Sigmoid colon (tissue), 4 donors: Measurements from ENCODE around the gene TAX1BP3.

Experiments used
- EP300 ChIP-seq, 4 donors: sonication (generic); formaldehyde crosslinking; IDR thresholded peaks; one replicate each; pipeline ENCODE4 v1.6.1; 2017; ENCODE audit warnings: antibody characterized with exemption in 4 of 4
- TF ChIP-seq, protein P1 (sequence below), 4 experiments: fragments of 450-650 bp in 3 of 4; fragments of 200-600 bp in 1 of 4; IDR thresholded peaks; one replicate each; pipeline ENCODE4 v1.5.1; 2016 to 2019; ENCODE audit warnings: antibody characterized with exemption in 4 of 4, mild to moderate bottlenecking in 3 of 4, moderate library complexity in 2 of 4

- TF ChIP-seq, protein P1, sequence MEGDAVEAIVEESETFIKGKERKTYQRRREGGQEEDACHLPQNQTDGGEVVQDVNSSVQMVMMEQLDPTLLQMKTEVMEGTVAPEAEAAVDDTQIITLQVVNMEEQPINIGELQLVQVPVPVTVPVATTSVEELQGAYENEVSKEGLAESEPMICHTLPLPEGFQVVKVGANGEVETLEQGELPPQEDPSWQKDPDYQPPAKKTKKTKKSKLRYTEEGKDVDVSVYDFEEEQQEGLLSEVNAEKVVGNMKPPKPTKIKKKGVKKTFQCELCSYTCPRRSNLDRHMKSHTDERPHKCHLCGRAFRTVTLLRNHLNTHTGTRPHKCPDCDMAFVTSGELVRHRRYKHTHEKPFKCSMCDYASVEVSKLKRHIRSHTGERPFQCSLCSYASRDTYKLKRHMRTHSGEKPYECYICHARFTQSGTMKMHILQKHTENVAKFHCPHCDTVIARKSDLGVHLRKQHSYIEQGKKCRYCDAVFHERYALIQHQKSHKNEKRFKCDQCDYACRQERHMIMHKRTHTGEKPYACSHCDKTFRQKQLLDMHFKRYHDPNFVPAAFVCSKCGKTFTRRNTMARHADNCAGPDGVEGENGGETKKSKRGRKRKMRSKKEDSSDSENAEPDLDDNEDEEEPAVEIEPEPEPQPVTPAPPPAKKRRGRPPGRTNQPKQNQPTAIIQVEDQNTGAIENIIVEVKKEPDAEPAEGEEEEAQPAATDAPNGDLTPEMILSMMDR (IDR thresholded peaks at IDR 0.05), result no peak
- TF ChIP-seq EP300 (IDR thresholded peaks at IDR 0.05), result no peak
These were observed 11.3 kb upstream of the TAX1BP3 start for GRCh38 chr17:3679531-3680126.
